ENCODE results near the gene GAS1.

The GAS1 gene

GRCh38 chr9:86977205-86977835, 30.0 kb upstream of the GAS1 start:
- TF ChIP-seq GATA1 (IDR thresholded peaks at IDR 0.05; ENCODE audit: low read depth, low read length) (no peak), POLR2A (IDR thresholded peaks at IDR 0.05; ENCODE audit: low read length) (no peak)

GRCh38 chr9:86975606-86976005, 28.3 kb upstream of the GAS1 start:
- no peak for TF ChIP-seq POLR2A (IDR thresholded peaks at IDR 0.05; ENCODE audit: low read length)
- TF ChIP-seq GATA1 (IDR thresholded peaks at IDR 0.05; ENCODE audit: low read depth, low read length): no peak

More at GRCh38 chr9:86977205-86977835, 30.0 kb upstream of the GAS1 start:
- no peak for DNase-seq

GRCh38 chr9:86975036-86975435, 27.7 kb upstream of the GAS1 start:
- no peak for DNase-seq
- TF ChIP-seq GATA1 (IDR thresholded peaks at IDR 0.05; ENCODE audit: low read depth, low read length) (no peak), POLR2A (IDR thresholded peaks at IDR 0.05; ENCODE audit: low read length) (no peak)

More at GRCh38 chr9:86975606-86976005, 28.3 kb upstream of the GAS1 start:
- no peak for DNase-seq

GRCh38 chr9:86974421-86974820, 27.1 kb upstream of the GAS1 start:
- DNase-seq: no peak
- TF ChIP-seq GATA1 (IDR thresholded peaks at IDR 0.05; ENCODE audit: low read depth, low read length) (no peak), POLR2A (IDR thresholded peaks at IDR 0.05; ENCODE audit: low read length) (no peak)

- DNase-seq: no peak
- TF ChIP-seq GATA1 (IDR thresholded peaks at IDR 0.05; ENCODE audit: low read depth, low read length): no peak
- no peak for TF ChIP-seq POLR2A (IDR thresholded peaks at IDR 0.05; ENCODE audit: low read length)
These were observed 24.4 kb upstream of the GAS1 start for GRCh38 chr9:86971742-86972141.

- DNase-seq: no peak
- TF ChIP-seq POLR2A (IDR thresholded peaks at IDR 0.05; ENCODE audit: low read length) (no peak), GATA1 (IDR thresholded peaks at IDR 0.05; ENCODE audit: low read depth, low read length) (no peak)
These were observed 21.1 kb upstream of the GAS1 start for GRCh38 chr9:86968258-86968920.

GRCh38 chr9:86966852-86967511, 19.7 kb upstream of the GAS1 start:
- DNase-seq: no peak
- TF ChIP-seq GATA1 (IDR thresholded peaks at IDR 0.05; ENCODE audit: low read depth, low read length) (no peak), POLR2A (IDR thresholded peaks at IDR 0.05; ENCODE audit: low read length) (no peak)

- no peak for TF ChIP-seq POLR2A (IDR thresholded peaks at IDR 0.05; ENCODE audit: low read length)
- TF ChIP-seq GATA1 (IDR thresholded peaks at IDR 0.05; ENCODE audit: low read depth, low read length): no peak
- no peak for DNase-seq
These were observed 18.5 kb upstream of the GAS1 start for GRCh38 chr9:86965636-86966395.

- no peak for DNase-seq
These were observed 15.4 kb upstream of the GAS1 start for GRCh38 chr9:86962692-86963091.

GRCh38 chr9:86960938-86961337, 13.6 kb upstream of the GAS1 start:
- TF ChIP-seq POLR2A (IDR thresholded peaks at IDR 0.05; ENCODE audit: low read length): no peak
- TF ChIP-seq GATA1 (IDR thresholded peaks at IDR 0.05; ENCODE audit: low read depth, low read length): no peak
- no peak for DNase-seq

More at GRCh38 chr9:86962692-86963091, 15.4 kb upstream of the GAS1 start:
- no peak for TF ChIP-seq POLR2A (IDR thresholded peaks at IDR 0.05; ENCODE audit: low read length)
- no peak for TF ChIP-seq GATA1 (IDR thresholded peaks at IDR 0.05; ENCODE audit: low read depth, low read length)

GRCh38 chr9:86958203-86958602, 10.9 kb upstream of the GAS1 start:
- no peak for DNase-seq
- TF ChIP-seq POLR2A (IDR thresholded peaks at IDR 0.05; ENCODE audit: low read length): no peak
- TF ChIP-seq GATA1 (IDR thresholded peaks at IDR 0.05; ENCODE audit: low read depth, low read length): no peak

GRCh38 chr9:86955561-86955960, 8.3 kb upstream of the GAS1 start:
- DNase-seq: no peak
- TF ChIP-seq GATA1 (IDR thresholded peaks at IDR 0.05; ENCODE audit: low read depth, low read length) (no peak), POLR2A (IDR thresholded peaks at IDR 0.05; ENCODE audit: low read length) (no peak)

GRCh38 chr9:86955042-86955441, 7.7 kb upstream of the GAS1 start:
- DNase-seq: no peak
- no peak for TF ChIP-seq GATA1 (IDR thresholded peaks at IDR 0.05; ENCODE audit: low read depth, low read length)
- TF ChIP-seq POLR2A (IDR thresholded peaks at IDR 0.05; ENCODE audit: low read length): no peak

GRCh38 chr9:86953181-86953580, 5.9 kb upstream of the GAS1 start:
- no peak for DNase-seq
- TF ChIP-seq GATA1 (IDR thresholded peaks at IDR 0.05; ENCODE audit: low read depth, low read length) (no peak), POLR2A (IDR thresholded peaks at IDR 0.05; ENCODE audit: low read length) (no peak)

All from erythroblast (primary cell).